ENCODE results near the gene PLXNA4.
A peak's percentile ranks its signal among the peaks of the same experiment; 100 is the strongest.

Gene PLXNA4

DNA sequence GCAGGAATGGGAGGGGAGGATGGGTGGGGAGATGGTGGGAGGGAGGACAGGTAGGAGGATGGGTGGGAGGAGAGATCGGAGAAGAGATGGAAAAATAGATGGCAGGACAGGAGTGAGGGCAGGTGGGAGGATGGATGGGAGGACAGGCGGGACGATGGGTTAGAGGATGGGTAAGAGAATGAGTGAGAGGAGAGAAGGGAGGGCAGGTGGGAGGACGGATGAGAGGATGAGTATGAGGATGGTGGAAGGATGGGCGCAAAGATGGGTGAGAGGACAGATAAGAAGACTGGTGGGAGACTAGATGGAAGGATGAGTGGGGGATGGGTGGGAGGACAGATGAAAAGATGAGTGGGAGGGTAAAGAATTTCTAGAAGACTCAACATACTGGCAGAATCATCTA lies 438.6 kb downstream of the PLXNA4 start:
- no peak for DNase-seq

GRCh38 chr7:132135746-132136385 lies 440.4 kb downstream of the PLXNA4 start:
- no peak for DNase-seq

DNA sequence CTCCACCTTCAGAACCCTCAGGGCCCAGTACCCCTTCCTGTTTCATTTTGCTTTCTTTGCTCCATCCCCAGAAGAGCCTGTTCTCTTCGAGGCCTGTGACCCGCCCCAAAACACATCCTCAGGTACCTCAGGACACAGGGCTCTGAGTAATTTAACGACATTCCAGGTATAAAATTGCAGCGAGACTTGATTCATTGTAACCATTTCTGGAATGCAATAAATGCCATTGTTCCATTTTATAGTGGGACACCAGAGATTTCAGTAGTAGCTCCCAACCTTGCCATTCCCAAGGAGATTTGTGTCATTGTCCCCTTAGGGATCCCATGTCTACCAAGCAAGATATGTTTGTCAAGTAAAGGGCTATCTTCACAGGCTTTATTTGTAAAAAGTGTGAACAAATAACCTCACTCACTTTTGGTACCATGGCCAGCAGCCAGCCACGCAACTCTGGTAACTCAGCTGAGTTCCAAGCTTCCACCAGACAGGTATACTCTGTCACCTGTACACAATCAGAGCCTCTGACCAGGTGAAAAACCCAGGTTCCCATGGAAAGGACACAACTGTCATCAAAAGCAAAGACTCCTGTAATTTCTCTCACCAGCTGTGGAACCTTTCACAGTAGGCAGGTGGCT lies 441.3 kb downstream of the PLXNA4 start:
- no peak for DNase-seq

- no peak for DNase-seq
Observed at GRCh38 chr7:132133501-132133900, 442.8 kb downstream of the PLXNA4 start.

- no peak for DNase-seq
Observed at GRCh38 chr7:132131196-132131595, 445.1 kb downstream of the PLXNA4 start.

DNA sequence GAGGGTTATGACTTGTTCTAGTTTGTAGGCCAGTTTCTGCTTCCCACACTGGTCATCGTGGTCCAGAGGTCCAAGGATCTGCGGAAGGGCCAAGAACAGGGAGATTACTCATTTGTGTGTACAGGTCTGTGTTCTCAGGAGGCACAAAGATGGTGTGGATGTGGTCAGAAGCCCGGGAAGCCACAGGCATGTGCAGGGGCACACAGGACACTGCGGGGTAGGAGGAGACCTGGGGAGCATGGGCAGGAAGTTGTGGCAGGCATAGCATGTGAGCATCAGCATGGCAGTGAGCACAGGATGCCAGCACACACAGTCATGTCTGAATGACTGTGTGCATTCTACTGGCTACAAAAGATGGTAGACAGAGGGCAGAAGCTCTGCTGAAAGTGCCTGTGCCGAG lies 445.8 kb downstream of the PLXNA4 start:
- DNase-seq: no peak

DNA sequence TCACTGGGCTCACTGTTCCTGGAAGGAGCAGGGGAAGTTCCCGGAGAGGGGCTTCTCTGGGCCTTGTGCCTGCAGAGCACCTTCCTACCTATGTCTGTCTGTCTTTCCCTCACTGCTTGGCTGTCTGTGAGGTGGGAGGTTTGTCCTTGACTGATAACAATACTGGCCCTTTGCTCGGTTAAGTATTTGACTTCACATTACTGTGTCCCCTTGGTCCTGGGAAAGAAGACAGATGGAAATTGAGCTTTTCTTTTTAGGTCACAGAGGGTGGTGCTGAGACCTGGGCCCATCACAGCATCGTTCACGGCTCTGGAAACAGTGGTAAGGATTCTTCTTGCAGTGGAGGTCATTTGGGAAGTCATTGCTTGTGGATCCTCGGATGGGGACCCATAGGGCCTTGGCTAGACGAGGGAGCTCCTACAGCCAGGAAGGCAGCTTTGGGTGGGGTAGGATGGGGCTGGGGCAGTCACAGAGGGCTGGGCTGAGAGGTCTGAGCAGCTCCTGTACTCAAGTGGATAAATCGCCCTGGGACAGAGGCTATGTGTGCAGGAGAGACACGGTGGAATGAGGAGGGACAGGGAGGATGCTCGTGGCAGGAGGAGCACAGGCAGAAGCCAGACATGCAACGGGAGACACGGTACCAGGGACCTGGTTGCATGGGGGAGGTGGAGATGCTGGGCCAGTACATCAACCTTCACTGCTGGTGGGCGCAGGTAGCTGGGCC lies 450.2 kb downstream of the PLXNA4 start:
- DNase-seq: no peak

DNA sequence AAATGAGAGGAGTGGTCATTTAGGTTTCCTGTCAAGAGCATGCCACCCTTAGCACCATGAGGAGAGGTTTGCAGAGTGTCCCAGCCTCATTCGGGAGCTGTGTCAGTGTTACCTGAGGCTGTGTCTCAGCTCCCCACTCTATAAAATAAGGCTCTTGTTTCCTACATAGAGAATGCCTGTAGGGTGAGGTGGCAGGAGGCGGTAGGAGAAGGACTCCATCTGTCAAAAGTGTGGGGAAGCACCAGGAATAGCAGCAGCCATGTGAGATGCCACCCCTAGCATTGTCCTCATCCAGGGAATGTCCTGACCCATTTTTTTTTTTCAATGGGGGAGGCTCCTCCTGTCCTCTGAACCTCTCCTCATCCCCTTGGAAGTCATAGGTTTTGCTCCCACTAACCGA lies 451.2 kb downstream of the PLXNA4 start:
- DNase-seq: no peak

DNA sequence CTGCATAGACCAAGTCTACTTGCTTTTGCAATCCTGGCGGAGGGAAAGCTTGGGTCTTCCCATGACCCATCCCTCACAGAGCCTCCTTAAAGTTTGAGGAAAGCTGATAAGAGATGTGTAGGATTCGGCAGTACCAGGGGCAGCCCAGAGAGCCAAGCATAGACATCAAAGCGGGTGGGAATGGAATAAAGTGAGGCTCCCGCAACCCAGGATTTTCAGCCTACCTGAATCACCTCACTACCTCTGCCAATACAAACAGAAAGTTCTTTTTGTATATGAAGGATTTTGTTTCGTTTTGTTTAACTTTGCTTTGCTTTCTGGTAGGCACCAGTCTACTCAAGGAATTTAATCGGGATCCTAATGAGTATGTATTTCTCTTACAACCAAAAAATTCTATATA lies 451.7 kb downstream of the PLXNA4 start:
- no peak for DNase-seq

- DNase-seq: no peak
Observed at GRCh38 chr7:132123773-132124172, 452.5 kb downstream of the PLXNA4 start.

DNA sequence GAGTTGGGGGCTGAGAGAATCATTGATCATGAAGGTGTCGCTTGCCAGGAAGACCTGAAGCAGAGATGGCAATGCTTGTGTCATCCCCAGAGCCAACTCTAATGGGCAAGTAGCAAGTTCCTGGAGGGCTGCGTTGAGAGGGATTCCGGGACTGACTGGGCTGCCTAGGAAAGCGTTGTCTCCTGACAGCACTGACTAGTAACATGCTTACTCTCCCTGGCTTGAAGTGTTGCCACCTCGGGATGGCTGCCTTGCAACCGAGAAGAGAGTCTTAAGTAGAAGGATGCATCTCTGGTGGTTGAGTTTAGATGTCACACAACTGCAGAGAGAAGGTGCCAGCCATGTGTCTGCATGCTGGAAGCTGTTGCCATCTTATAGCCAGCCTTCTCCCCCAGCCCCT lies 453.4 kb downstream of the PLXNA4 start:
- no peak for DNase-seq

GRCh38 chr7:132121987-132122386 lies 454.3 kb downstream of the PLXNA4 start:
- no peak for DNase-seq

- no peak for DNase-seq
Observed at GRCh38 chr7:132118641-132119040, 457.6 kb downstream of the PLXNA4 start.

- no peak for DNase-seq
Observed at GRCh38 chr7:132117636-132118035, 458.6 kb downstream of the PLXNA4 start.

- DNase-seq: peak; percentile 59
Observed at GRCh38 chr7:132117181-132117580, 459.1 kb downstream of the PLXNA4 start.

DNA sequence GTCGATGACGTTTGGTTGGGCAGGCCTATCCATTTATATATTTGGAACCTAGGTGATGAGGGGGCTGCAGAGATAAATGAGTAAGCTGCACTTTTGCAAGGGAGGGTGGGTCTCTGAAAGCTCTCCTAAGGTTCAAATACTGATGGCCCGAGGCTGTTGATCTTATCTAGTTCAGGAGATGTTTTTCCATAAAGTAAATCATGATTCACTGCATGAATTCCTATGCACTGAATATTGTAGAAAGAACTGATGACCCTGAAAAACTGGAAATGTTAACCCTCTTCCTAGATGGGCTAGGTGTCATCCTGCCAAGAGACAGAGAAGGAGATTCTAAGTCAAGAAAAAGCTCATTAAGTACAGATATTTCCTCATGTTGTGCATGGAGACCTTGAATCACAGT lies 459.9 kb downstream of the PLXNA4 start:
- peak; percentile 46 for DNase-seq

GRCh38 chr7:132115758-132116157 lies 460.5 kb downstream of the PLXNA4 start:
- no peak for DNase-seq

GRCh38 chr7:132115028-132115427 lies 461.2 kb downstream of the PLXNA4 start:
- DNase-seq: no peak

- no peak for DNase-seq
Observed at GRCh38 chr7:132114411-132114810, 461.9 kb downstream of the PLXNA4 start.

DNA sequence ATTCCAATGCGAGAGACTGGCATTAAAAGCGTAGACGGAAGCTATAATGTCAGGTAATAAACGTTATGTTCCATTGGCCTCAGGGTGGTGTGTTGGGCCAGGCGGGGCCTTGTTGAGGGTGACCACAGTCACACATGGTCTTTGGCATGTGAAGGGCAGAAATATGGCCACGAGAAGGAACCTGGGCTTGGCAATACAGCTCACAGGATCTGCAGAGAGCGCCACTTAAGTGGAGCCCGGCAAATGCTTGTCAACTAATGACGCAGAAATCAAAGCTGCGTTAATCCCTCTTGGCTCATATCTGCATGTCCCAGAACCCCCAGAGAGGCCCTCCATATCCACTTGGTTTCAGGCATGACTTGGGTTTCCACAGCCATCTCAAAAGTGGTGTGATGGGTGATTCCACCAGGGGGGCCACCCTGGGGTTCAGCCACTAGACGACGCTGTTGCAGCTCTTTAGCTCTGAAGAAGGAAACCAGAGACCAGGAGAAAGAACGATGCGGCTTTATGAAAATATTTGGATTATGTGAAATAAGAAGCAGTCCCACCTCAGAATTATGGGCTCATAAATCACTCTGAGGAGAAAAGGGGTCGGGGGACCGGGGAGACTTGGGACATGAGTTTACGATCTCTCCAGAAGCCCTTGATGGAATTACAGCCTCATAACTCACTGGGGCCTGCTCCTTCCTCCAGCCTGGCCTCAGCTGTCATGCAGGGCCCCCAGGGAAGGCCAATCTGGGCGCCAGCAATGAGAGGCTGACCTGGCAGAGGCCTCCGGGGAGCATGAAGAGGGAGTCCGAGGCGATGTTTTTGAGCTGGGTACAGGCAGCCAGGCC lies 462.5 kb downstream of the PLXNA4 start:
- peak; percentile 72 for DNase-seq

DNA sequence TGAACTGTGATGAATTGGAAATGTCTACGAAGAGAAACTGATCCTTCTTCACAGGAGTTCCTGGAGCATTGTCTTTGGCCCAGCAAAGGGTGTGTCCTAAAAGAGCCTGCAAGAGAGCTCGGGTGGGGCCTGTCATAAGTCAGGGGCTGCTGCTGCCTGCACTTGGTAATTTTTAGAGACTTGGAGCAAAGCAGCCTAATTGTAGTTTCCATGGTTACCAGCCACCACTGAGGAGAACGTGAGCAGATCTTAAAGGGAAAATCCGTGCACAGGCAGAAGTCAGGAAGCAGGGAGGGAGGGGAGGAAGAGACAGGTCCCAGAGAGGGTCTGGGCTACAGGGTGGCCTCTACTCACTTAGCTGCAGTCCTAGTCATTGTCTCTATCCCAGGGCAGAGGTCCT lies 463.6 kb downstream of the PLXNA4 start:
- DNase-seq: no peak

- no peak for DNase-seq
Observed at GRCh38 chr7:132112106-132112505, 464.2 kb downstream of the PLXNA4 start.

- DNase-seq: no peak
Observed at GRCh38 chr7:132110692-132111091, 465.6 kb downstream of the PLXNA4 start.
